ENCODE results near the gene CEP250.
"Not testable (repeated sequence)": the region's sequence is repeated elsewhere in the genome, so short reads cannot be mapped to it uniquely, and the experiment has no call there.

Gene CEP250

GRCh38 chr20:35539756-35540212, 84.4 kb downstream of the CEP250 start:
- no peak for DNase-seq

GRCh38 chr20:35541118-35541782, 85.9 kb downstream of the CEP250 start:
- DNase-seq, result no peak

- peak; percentile 97 for DNase-seq
Measured at GRCh38 chr20:35541783-35542662, 86.6 kb downstream of the CEP250 start, which contains the start of gene ERGIC3. ERGIC3 (plus strand) TSS chr20:35542078; CDS start chr20:35542098, 20 bp downstream.

DNA sequence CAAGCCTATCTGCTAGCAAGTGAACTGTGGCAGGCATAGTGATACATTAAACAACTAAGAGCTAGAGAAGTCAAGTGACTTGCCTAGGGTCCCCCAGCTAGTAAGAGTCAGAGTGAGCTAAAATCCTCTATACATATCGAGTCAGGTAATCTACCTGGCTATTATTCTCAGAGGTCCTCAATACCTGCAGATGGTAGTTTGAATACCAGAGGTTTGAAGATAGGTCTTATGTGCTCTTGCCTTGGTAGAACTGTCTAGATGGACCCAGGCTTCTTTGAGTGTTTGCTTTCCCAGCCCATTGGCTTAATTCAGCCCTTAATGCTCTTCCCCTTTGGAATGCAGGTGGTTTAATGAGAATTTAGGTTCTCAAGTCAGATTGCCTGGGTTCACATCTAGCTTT, 87.6 kb downstream of the CEP250 start:
- no peak for DNase-seq

- DNase-seq, result no peak
Measured at GRCh38 chr20:35544436-35544835, 89.0 kb downstream of the CEP250 start.

GRCh38 chr20:35544941-35545340, 89.5 kb downstream of the CEP250 start:
- not testable (repeated sequence) for DNase-seq

DNA sequence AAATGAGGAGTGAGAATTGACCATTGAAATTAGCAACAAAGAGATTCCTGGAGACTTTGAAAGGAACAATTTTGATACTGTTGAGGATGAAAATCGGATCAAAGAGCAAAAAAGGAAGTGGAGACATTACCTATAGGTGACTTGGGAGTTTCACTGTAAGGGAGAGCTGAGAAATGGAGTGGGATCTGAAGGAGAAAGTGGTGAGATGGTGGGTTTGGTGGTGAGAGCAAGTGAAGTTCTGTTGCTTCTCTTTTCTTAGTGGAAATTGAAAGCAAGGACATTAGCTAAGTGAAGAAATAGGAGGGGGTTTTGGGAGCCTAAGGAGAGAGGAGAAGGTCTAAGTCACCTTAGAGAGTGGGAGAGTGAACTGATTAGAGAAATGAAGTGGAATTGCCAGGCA, 90.7 kb downstream of the CEP250 start:
- no peak for DNase-seq

- DNase-seq, result no peak
Measured at GRCh38 chr20:35547329-35547728, 91.9 kb downstream of the CEP250 start.

DNA sequence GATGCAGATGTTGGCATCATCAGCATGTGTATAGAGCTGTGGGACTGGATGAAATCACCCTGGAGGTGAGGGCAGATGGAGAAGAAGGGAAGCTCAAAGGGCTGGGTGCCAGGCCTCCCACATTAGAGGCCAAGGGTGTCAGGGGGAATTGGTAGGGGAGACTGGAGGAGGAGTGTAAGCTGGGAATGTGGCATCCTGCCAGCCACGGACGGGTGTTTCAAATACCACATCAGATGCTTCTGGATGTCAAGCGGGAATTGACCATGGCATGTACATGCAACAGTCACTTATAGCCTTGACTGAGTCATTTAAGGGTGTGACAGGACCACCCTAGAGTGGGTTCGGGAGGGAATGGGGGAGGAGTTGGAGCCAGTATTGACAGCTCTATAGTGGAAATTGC, 96.1 kb downstream of the CEP250 start:
- no peak for DNase-seq

DNA sequence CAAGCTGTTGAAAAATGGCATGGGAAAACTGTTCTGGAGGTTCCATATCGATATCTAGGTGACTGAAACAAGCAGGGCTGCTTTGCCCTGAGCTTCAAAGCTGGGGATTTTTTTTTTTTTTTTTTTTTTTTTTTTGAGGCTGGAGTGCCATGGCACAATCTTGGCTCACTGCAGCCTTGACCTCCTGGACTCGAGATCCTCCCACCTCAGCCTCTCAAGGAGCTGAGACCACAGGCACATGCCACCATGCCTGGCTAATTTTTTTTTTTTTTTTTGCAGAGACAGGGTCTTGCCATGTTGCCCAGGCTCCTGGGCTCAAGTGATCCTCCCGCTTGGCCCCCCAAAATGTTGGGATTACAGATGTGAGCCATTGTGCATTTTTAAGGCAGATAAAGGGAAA, 97.5 kb downstream of the CEP250 start:
- DNase-seq, result no peak

DNA sequence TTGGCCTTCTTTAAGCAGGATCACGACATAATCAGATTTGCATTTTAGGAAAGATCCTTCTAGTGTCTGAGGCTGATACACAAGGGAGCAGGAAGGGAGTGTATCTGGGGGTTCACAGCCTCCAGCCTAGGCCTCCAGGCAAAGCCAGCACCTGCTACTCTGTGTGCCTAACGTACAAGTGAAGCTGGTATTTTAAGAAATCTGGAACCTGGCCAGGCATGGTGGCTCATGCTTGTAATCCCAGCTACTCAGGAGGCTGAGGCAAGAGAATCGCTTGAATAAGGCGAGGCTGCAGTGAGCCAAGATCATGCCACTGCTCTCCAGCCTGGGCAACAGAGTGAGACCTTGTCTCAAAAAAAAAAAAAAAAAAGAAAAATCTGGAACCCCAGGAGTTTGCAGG, 100.1 kb downstream of the CEP250 start:
- not testable (repeated sequence) for DNase-seq

DNA sequence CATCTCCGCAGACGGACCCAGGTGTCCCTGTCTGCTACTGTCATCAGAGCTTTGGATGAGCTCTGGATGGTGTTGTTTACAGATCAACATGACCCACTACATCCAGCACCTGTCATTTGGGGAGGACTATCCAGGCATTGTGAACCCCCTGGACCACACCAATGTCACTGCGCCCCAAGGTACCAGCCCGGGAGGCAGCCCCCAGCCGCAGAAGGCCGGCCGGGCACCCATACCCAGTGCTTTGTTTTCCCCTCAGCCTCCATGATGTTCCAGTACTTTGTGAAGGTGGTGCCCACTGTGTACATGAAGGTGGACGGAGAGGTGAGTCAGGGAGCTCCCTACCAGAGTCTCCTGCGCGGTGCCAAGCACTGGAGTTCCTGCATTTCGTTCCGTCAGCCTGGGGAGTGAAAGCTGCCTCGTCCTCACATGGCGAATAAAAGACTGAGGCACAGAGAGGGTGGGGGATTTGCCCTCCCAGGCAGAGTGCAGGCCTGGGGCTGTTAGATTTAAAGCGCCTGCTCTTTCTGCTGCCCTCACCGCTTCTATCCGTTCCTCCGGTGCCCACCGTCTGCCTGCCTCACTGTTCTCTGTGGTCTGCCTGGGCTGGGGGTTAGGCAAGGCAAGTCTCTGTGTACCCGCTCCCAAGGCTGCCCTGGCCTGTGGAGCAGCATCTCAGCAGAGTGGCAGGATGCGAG, 100.7 kb downstream of the CEP250 start:
- DNase-seq, result no peak

DNA sequence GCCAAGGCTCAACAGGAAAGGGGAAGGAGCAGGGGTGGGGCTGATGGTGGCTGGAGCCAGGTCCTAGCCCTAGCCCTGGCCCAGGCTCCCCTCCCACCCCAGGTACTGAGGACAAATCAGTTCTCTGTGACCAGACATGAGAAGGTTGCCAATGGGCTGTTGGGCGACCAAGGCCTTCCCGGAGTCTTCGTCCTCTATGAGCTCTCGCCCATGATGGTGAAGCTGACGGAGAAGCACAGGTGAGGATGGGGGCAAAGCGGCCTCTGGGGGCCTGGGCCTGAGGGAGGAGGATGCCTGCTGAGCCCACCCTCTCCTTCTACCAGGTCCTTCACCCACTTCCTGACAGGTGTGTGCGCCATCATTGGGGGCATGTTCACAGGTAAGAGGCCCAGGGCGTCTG, 101.5 kb downstream of the CEP250 start:
- no peak for DNase-seq

DNA sequence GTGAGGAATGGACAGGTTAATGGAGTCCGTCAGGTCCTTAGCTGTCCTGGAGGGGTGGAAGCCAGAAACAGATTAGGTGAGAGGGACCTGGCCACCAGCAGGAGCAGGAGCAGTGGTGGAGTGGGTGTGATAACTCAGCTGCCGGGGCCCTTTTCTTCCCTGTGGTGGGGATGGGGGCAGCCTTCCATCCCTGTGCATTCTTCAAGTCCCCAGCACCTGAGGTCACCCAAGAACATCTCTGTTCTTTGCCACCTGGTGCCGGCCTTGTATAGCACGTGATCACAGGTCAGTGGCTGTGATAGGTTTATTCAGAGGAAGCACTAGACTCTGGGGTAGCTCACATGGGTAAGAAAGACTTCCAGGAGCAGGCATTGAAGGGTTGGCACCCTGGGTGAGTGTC, 103.1 kb downstream of the CEP250 start:
- DNase-seq, result no peak

DNA sequence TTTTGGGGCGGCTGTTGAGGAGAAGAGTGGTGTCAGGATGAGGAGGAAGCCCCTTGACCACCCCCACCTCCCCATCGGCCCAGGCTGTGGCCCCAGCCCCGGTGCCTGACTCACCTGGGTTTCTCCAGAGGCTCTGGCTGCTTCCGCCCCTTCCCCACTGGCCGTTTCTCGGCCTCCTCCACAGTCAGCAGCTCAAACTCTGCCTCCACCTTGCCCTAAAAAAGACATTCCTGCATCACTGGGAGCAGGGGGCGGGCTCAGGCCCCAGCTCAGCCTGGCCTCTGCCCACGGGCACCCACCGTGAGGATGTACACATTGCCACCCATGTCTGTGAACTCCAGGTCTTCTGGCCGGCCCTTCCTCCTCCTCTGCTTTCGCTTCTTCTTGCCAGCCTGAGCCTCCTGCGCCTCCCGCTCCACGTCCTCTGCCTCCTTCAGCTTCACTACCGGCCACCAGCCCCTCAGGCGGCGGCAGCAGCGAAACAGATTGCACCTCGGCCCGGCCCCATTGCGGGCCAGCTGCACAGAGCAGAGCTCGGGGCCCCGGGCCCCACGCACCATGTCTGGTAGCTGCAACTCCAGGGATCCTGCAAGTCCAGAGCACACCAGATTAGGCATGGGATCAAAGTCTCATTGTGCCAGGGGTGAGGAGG, 103.8 kb downstream of the CEP250 start:
- DNase-seq, result no peak

DNA sequence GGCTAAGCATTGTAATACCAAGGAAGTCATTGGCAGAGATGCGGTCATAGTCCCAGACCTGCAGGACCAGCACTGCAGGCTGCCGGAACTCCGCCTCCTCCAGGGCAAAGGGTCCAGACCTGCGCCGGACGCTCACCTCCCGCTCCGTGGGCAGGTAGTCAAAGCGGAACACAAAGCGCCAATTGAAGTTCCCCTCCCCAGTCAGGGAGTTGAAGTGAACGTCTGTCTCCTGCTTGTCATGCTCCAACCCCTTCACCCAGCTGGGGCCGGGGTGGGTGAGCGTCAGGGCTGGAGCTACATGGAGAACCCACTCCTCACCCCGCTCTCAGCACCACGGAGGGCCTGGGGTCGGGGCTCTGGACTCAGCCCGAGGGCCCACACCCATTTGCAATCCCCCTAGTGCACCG, 104.7 kb downstream of the CEP250 start:
- DNase-seq, result no peak

DNA sequence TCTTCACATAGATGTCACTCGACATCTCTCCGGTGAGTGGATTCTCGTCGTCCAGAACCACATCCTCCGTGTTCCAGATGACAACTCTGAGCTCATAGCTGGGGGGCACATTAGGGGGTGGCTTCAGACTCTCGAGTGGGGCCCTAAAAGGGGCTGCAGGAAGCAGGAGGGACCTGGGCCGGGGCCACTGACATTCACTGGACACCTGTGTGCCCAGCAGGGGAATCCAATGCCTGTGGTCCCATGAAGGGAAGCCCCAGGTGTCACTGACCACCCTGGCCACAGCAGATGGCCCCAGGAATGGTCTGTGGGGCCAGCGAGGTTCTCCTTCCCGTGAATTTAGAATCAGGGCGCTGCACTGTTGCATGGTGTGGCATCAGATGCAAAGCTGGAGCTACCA, 105.1 kb downstream of the CEP250 start:
- DNase-seq, result no peak

- no peak for DNase-seq
Measured at GRCh38 chr20:35561268-35561667, 105.9 kb downstream of the CEP250 start.

GRCh38 chr20:35561671-35562070, 106.3 kb downstream of the CEP250 start:
- no peak for DNase-seq

GRCh38 chr20:35562541-35563110, 107.2 kb downstream of the CEP250 start:
- no peak for DNase-seq

GRCh38 chr20:35563834-35564233, 108.4 kb downstream of the CEP250 start:
- DNase-seq, result no peak

DNA sequence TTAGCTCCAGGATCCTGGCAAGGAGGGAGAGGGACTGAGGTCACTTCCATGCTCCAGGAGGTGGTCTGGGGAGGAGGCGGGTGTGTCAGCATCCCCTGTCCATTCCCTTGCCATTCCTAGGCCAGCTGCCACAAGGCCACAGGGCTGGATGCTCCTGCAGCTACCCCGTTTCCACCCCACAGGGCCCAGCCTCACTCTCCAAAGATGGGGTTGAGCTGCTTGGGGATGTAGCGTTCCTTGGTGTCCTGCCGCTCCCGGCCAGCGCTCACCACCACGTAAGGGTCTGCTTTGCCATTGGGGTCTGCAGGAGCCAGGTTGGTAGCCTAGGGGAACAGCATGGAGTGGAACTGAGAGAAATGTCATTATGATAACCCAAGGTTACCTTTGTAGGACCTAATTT, 109.5 kb downstream of the CEP250 start:
- no peak for DNase-seq

- DNase-seq, result no peak
Measured at GRCh38 chr20:35568645-35569044, 113.2 kb downstream of the CEP250 start.

Data from right forelimb (tissue), 1 donor.